ENCODE data around the gene FFAR1. TPM values are rescaled to one million over a fixed set of nuclear protein-coding genes. Genes with fewer than 3 reads are reported as not detected.

The FFAR1 gene
- total RNA-seq, result not detected

- POLR2A ChIA-PET, result interaction anchor here (0.8 to 1.1 kb wide), 6 partner anchors 14 to 263 kb away, joined by 3 to 5 read pairs (median 3); partner anchors contain the start of gene USF2
- Mint-ChIP-seq H3K27me3 (peaks cover 26% of the 10 kb centered on the region), H3K36me3 (no peaks in the 10 kb centered on the region), H3K27ac (peak within 1 kb of the TSS; percentile 72), H3K4me1 (peaks cover 25% of the 10 kb centered on the region), H3K4me3 (peak within 1 kb of the TSS; percentile 69), H3K9me3 (no peaks in the 10 kb centered on the region)
- peak; percentile 55 for ATAC-seq (ENCODE audit: low read depth)
- peak; percentile 50 for DNase-seq
These were observed at the start of gene FFAR1 for GRCh38 chr19:35347171-35347929. TSS of gene FFAR1 (plus strand) at chr19:35347902. CDS start at chr19:35351552, 3,650 bp downstream.

GRCh38 chr19:35297922-35298321 lies 49.8 kb upstream of the FFAR1 start:
- ATAC-seq (ENCODE audit: low read depth), result no peak
- Mint-ChIP-seq H3K27me3 (peaks cover 3% of the 10 kb centered on the region), H3K9me3 (no peaks in the 10 kb centered on the region), H3K36me3 (no peaks in the 10 kb centered on the region), H3K4me1 (peaks cover 7% of the 10 kb centered on the region), H3K27ac (no peak overlapping the region), H3K4me3 (no peak overlapping the region)
- no peak for DNase-seq
- POLR2A ChIA-PET, result no interaction called here

- no peak for ATAC-seq (ENCODE audit: low read depth)
- H3K9me3 Mint-ChIP-seq, result no peaks in the 10 kb centered on the region
These were observed 49.1 kb upstream of the FFAR1 start for GRCh38 chr19:35298561-35298972.

GRCh38 chr19:35299523-35300338 lies 48.0 kb upstream of the FFAR1 start:
- Mint-ChIP-seq H3K27ac (no peak overlapping the region), H3K4me3 (no peak overlapping the region), H3K36me3 (no peaks in the 10 kb centered on the region), H3K27me3 (peaks cover 3% of the 10 kb centered on the region), H3K9me3 (no peaks in the 10 kb centered on the region), H3K4me1 (peaks cover 7% of the 10 kb centered on the region)
- DNase-seq (no peak), ATAC-seq (ENCODE audit: low read depth) (no peak)
- POLR2A ChIA-PET, result no interaction called here

More at GRCh38 chr19:35298561-35298972, 49.1 kb upstream of the FFAR1 start:
- Mint-ChIP-seq H3K27ac (no peak overlapping the region), H3K27me3 (peaks cover 3% of the 10 kb centered on the region), H3K4me1 (peaks cover 7% of the 10 kb centered on the region), H3K4me3 (no peak overlapping the region), H3K36me3 (no peaks in the 10 kb centered on the region)
- POLR2A ChIA-PET, result no interaction called here
- no peak for DNase-seq

GRCh38 chr19:35300339-35300649 lies 47.4 kb upstream of the FFAR1 start:
- POLR2A ChIA-PET, result no interaction called here
- H3K27ac Mint-ChIP-seq, result no peak overlapping the region
- peaks cover 7% of the 10 kb centered on the region for H3K4me1 Mint-ChIP-seq

GRCh38 chr19:35301961-35302360 lies 45.7 kb upstream of the FFAR1 start:
- H3K4me3 Mint-ChIP-seq, result no peak overlapping the region
- no peak overlapping the region for H3K27ac Mint-ChIP-seq
- POLR2A ChIA-PET, result interaction anchor here (0.6 kb wide), 1 partner anchor 54 kb away, joined by 4 read pairs; no protein-coding TSS in a partner anchor
- no peaks in the 10 kb centered on the region for H3K4me1 Mint-ChIP-seq
- H3K9me3 Mint-ChIP-seq, result no peaks in the 10 kb centered on the region
- DNase-seq (no peak), ATAC-seq (ENCODE audit: low read depth) (no peak)
- H3K36me3 Mint-ChIP-seq, result no peaks in the 10 kb centered on the region
- H3K27me3 Mint-ChIP-seq, result no peaks in the 10 kb centered on the region

More at GRCh38 chr19:35300339-35300649, 47.4 kb upstream of the FFAR1 start:
- DNase-seq (no peak), ATAC-seq (ENCODE audit: low read depth) (no peak)
- H3K4me3 Mint-ChIP-seq, result no peak overlapping the region
- peaks cover 3% of the 10 kb centered on the region for H3K27me3 Mint-ChIP-seq
- H3K36me3 Mint-ChIP-seq, result no peaks in the 10 kb centered on the region
- no peaks in the 10 kb centered on the region for H3K9me3 Mint-ChIP-seq

GRCh38 chr19:35302446-35302845 lies 45.3 kb upstream of the FFAR1 start:
- POLR2A ChIA-PET, result interaction anchor here (0.6 kb wide), 1 partner anchor 54 kb away, joined by 4 read pairs; no protein-coding TSS in a partner anchor
- Mint-ChIP-seq H3K4me1 (no peaks in the 10 kb centered on the region), H3K27me3 (no peaks in the 10 kb centered on the region), H3K9me3 (no peaks in the 10 kb centered on the region), H3K4me3 (no peak overlapping the region), H3K27ac (no peak overlapping the region), H3K36me3 (no peaks in the 10 kb centered on the region)
- ATAC-seq (ENCODE audit: low read depth), result no peak
- DNase-seq, result no peak

GRCh38 chr19:35303357-35303915 lies 44.3 kb upstream of the FFAR1 start:
- no peak for ATAC-seq (ENCODE audit: low read depth)
- no peak overlapping the region for H3K4me3 Mint-ChIP-seq
- no peaks in the 10 kb centered on the region for H3K27me3 Mint-ChIP-seq
- no peaks in the 10 kb centered on the region for H3K36me3 Mint-ChIP-seq
- H3K9me3 Mint-ChIP-seq, result no peaks in the 10 kb centered on the region
- H3K27ac Mint-ChIP-seq, result no peak overlapping the region
- no peaks in the 10 kb centered on the region for H3K4me1 Mint-ChIP-seq
- DNase-seq, result no peak
- POLR2A ChIA-PET, result no interaction called here

- no peaks in the 10 kb centered on the region for H3K36me3 Mint-ChIP-seq
- peaks cover 5% of the 10 kb centered on the region for H3K27me3 Mint-ChIP-seq
- H3K4me3 Mint-ChIP-seq, result no peak overlapping the region
- H3K4me1 Mint-ChIP-seq, result no peaks in the 10 kb centered on the region
- ATAC-seq (ENCODE audit: low read depth) (no peak), DNase-seq (no peak)
- POLR2A ChIA-PET, result no interaction called here
- H3K27ac Mint-ChIP-seq, result no peak overlapping the region
- H3K9me3 Mint-ChIP-seq, result no peaks in the 10 kb centered on the region
These were observed 43.7 kb upstream of the FFAR1 start for GRCh38 chr19:35304036-35304435.

GRCh38 chr19:35305181-35305580 lies 42.5 kb upstream of the FFAR1 start:
- no peak for ATAC-seq (ENCODE audit: low read depth)
- DNase-seq, result no peak
- POLR2A ChIA-PET, result no interaction called here
- Mint-ChIP-seq H3K36me3 (no peaks in the 10 kb centered on the region), H3K27ac (no peak overlapping the region), H3K27me3 (peaks cover 5% of the 10 kb centered on the region), H3K4me3 (no peak overlapping the region), H3K9me3 (no peaks in the 10 kb centered on the region), H3K4me1 (no peaks in the 10 kb centered on the region)

GRCh38 chr19:35306473-35307246 lies 41.0 kb upstream of the FFAR1 start:
- no peak overlapping the region for H3K27ac Mint-ChIP-seq
- H3K9me3 Mint-ChIP-seq, result no peaks in the 10 kb centered on the region
- no peaks in the 10 kb centered on the region for H3K36me3 Mint-ChIP-seq
- POLR2A ChIA-PET, result no interaction called here
- no peaks in the 10 kb centered on the region for H3K4me1 Mint-ChIP-seq
- ATAC-seq (ENCODE audit: low read depth) (no peak), DNase-seq (no peak)
- H3K4me3 Mint-ChIP-seq, result no peak overlapping the region
- H3K27me3 Mint-ChIP-seq, result peaks cover 5% of the 10 kb centered on the region

GRCh38 chr19:35307931-35308330 lies 39.8 kb upstream of the FFAR1 start:
- ATAC-seq (ENCODE audit: low read depth), result no peak
- Mint-ChIP-seq H3K36me3 (no peaks in the 10 kb centered on the region), H3K27me3 (peaks cover 5% of the 10 kb centered on the region), H3K4me3 (no peak overlapping the region), H3K9me3 (no peaks in the 10 kb centered on the region), H3K4me1 (no peaks in the 10 kb centered on the region), H3K27ac (no peak overlapping the region)
- no peak for DNase-seq
- POLR2A ChIA-PET, result no interaction called here

- ATAC-seq (ENCODE audit: low read depth), result no peak
- POLR2A ChIA-PET, result no interaction called here
- no peak overlapping the region for H3K27ac Mint-ChIP-seq
- no peaks in the 10 kb centered on the region for H3K36me3 Mint-ChIP-seq
- DNase-seq, result no peak
- no peak overlapping the region for H3K4me3 Mint-ChIP-seq
- no peaks in the 10 kb centered on the region for H3K9me3 Mint-ChIP-seq
- H3K4me1 Mint-ChIP-seq, result no peaks in the 10 kb centered on the region
- H3K27me3 Mint-ChIP-seq, result peaks cover 5% of the 10 kb centered on the region
These were observed 38.8 kb upstream of the FFAR1 start for GRCh38 chr19:35308910-35309309.
